GM21737 (cell line): ENCODE measurements around the gene CNIH3.

Experiments used
- ATAC-seq: cut with Tn5 transposase; IDR thresholded peaks from one replicate; pipeline ENCODE4 v1.9.1; 2021; ENCODE audit warnings: mild to moderate bottlenecking, moderate library complexity; ENCODE audit not compliant: unreplicated experiment

The CNIH3 gene

DNA sequence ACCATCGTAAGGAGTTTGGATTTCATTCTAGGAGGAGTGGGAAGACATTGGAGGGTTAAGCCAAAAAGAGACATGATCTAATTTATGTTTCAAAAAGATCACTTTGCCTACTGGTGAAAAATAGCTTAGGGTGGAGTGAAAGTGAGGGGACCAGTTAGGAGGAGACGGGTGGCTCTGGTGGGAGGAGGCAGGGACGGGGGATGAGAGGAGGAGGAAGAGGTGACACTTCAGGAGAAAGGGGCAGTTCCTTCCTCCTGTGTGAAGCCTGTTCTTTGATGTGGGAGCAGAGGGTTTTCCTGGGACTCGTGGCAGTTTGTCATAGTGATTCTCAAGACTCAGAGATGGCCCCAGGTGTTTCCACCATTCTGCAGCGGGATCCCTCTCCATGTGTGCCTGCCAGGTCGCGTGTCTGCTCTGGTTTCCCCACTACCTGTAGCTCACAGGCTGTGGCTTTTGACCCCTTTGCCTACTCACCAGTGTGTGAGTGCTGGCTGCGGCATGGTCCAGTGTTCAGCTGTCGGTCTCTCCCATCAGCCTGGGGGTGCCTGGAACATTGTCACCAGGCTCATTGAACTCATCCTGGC lies 102.4 kb downstream of the CNIH3 start:
- ATAC-seq: no peak

DNA sequence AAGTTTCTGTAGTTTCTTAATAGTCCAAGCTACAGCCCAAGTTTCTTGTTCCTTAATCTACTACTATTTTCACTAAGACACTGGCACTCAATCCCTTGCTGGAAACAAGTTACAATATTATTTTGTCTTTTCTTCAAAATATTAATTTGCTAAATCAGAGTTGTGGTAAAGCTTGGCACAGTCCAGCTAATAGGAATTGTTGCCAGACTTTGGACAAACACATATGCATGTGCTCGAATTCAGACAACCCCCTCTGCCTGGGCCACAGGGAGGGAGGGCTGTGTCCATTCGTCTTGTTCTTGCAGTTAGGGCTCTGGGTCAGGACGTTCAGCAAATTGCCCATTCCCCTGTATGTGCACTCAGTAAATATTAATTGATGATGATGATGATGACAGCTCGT lies 103.6 kb downstream of the CNIH3 start:
- ATAC-seq: no peak

DNA sequence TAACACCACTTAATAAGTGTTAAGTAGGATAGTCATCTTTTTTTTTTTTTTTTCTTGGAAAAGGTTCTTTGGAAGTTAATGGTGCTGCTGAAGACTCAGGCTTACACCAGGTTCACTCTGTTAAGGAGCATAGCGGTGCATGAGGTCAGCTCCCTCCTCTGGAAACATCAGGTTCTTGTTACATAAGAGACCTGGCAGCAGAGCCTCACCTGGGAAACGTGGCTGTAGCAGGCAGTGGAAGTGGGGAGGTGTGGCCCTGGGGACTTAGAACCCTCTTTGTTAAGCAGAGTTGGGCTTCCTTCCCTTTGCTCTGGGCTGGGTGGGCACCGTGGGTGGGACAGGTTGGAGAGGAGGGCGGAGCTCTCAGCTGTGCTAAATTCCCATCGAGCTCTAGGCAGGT lies 104.1 kb downstream of the CNIH3 start:
- no peak for ATAC-seq

DNA sequence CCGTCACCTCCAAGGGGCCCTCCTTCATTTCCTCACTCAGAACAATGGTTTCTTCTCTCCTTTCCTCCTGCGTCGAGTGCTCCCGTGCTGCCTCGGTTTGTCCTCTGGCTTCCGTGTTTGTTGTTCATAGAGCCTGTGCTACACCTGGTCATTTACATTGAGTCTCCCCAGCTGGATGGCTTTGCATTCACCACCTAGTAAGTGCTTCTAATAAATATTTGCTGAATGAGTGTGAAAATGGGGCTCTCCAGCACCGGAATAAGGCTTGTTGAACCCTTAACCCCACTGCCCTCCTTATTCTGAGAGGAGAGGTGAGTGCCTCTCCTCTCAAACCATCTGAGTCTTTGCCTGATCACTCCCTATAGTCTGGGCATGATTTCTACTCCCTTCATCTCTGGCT lies 104.9 kb downstream of the CNIH3 start:
- no peak for ATAC-seq

DNA sequence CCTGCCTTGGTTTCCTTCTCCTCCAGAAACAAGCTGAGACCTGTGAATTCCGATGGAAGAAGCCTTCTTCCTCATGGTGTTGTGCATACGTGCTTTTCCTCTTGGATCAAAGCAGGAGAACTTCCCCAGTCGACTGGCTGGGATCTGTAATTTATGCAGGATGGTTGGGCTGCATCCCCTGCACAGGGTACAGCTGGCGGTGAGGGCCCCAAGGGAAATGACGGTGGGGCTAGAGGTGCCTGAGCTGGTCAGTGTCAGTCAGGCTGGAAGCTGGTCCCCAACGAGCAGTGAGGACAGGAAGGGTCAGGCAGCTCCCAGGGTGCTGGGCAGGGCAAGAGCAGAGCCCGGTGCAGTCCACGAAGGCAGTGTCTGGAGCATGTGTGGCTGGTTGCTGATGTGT lies 106.7 kb downstream of the CNIH3 start:
- no peak for ATAC-seq

- no peak for ATAC-seq
Observed at GRCh38 chr1:224724566-224724965, 108.4 kb downstream of the CNIH3 start.

- ATAC-seq: no peak
Observed at GRCh38 chr1:224726441-224727182, 110.5 kb downstream of the CNIH3 start.

- ATAC-seq: no peak
Observed at GRCh38 chr1:224727351-224728289, 111.5 kb downstream of the CNIH3 start.

DNA sequence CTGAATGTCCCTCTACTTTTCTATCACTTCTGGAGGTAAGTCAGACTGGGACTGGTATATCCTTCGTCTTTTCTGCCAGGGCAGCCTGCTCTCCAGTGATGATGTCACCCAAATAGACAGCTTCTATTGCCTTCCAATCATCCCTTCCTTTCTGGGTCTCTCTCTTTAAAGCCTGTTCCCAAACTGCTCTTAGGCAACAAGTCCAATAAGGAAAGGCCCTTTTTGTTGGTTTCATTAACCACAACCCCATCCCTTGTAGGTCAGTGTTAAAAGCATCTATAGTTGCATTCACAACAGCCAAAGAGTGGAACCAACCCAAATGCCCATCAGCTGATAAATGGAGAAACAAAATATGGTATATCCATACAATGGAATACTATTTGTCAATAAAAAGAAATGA lies 114.4 kb downstream of the CNIH3 start:
- no peak for ATAC-seq

DNA sequence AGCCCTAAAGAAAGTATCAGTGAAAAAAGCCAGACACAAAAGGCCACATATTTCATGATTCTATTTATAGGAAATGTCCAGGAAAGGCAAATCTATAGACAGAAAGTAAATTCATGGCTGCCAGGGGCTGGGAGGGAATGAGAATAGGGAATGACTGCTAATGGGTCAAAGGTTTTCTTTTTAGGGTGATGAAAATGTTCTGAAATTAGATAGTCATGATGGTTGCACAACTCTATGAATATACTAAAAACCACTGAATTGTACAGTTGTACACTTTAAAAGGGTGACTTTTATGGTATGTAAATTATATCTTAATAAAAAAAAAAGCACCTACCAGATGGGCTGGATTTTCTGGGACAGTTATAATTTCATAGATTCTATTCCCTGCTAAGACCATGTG lies 114.8 kb downstream of the CNIH3 start:
- ATAC-seq: no peak

DNA sequence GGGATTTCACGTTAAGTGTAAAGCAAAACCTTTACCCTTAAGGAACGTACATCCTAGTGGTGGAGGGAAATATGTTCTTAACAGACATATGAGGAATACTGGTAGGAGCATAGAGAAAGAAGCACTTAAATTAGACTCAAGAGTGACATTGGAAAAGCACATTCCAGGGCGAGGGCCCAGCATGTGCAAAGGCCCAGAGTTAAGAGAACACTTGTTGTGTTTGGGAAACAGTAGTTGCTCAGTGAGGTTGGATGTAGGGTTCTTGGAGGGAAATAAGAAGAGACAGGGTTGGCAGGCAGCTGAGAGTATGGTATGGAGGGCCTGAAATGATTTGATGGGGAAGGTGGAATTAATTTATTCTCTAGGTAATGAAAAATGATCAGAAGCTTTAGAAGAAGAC lies 115.5 kb downstream of the CNIH3 start:
- ATAC-seq: no peak

GRCh38 chr1:224732377-224733026 lies 116.4 kb downstream of the CNIH3 start:
- ATAC-seq: no peak

DNA sequence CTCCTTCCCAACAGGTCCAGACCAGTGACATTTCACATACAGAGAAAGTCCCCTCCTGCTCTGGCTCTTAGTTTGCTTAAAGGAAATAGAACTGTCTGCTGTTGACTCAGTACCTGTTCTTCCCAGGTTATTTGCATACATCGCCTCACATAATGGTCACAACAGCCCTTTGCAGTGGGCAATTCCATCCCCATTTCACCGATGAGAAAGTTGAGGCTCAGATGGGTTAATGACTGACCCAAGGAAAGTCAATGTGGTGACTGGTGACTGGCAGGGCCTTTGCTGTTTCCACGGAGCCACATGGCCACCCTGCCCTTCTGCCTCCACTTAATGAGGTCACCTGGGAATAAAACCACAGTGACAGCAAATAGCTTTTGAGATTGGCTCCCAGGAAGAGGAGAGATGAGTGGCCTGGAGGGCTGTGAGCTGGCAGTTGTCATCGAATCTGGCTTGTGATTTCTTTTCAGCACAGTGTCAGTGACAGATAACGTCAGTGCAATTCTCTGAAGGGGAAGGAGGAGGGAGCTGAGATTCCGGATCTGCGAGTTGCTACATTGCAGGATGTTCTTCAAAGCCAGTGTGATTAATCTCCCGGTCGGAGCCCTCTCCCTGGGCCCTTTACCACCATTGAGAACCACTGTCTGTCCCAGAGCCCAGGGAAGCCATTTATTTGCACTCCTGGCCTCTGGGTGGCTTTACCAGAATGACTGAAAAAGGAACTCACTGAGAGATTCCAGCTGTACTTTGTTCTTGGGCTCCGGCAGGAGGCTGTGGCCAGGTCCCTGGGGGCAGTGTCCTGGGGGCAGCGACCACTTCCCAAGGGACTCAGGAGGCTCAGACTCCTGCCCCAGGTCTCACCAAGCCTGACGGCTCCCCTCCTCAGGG lies 117.2 kb downstream of the CNIH3 start:
- ATAC-seq: peak; percentile 58

- ATAC-seq: no peak
Observed at GRCh38 chr1:224734261-224734935, 118.3 kb downstream of the CNIH3 start.

- ATAC-seq: no peak
Observed at GRCh38 chr1:224735159-224735558, 119.0 kb downstream of the CNIH3 start.

- ATAC-seq: peak; percentile 55
Observed at GRCh38 chr1:224736619-224737352, 120.7 kb downstream of the CNIH3 start.

- no peak for ATAC-seq
Observed at GRCh38 chr1:224737353-224737727, 121.2 kb downstream of the CNIH3 start.

DNA sequence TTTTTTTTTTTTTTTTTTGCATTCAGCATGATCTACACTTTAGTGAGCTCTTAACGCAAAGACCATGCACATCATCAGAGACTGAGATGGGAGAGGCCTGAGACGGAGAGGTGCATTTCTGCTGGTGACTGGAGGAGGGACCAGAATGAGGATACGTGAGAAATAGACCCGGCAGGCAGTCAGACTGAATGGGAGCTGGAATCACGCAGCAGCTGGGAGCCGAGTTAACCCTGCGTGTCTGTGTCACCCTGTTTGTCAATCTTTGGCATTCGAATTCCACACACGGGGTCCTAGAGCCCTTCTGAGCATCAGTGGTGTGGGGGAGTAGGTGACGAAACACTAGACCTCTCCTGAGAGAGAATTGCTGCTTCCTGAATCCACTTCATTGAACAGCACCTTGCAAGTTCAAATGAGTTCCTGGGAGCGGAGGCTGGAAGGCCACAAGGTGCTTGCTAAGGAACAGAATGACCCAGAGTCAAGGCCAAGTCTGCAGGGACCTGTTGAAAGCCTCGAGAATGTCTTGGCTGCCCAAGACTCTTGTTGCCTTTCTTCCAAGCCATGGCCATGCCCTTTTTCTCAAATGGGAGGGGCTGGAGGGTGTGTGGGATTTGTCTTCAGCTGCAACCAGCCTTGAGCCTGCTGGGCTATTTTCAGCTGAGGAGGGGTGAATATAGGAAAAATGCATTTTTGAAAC lies 123.3 kb downstream of the CNIH3 start:
- ATAC-seq: no peak
